SH-SY5Y (cell line): ENCODE results near the gene C20orf204.

Source experiments
- GATA2 ChIP-seq: IDR thresholded peaks from 2 replicates; pipeline ENCODE4 v1.6.1; 2011; ENCODE audit warnings: mild to moderate bottlenecking, low read depth, low read length
- GATA3 ChIP-seq: IDR thresholded peaks from 2 replicates; pipeline ENCODE4 v1.6.1; 2011; ENCODE audit warnings: low read depth, mild to moderate bottlenecking, low read length, moderate library complexity

C20orf204 gene

GRCh38 chr20:64065062-64065973, 29.3 kb downstream of the C20orf204 start:
- TF ChIP-seq GATA3 (no peak), GATA2 (no peak)

GRCh38 chr20:64065974-64066343, 30.0 kb downstream of the C20orf204 start:
- TF ChIP-seq GATA3 (no peak), GATA2 (no peak)

- TF ChIP-seq GATA3 (no peak), GATA2 (no peak)
Measured at GRCh38 chr20:64067005-64067632, 31.1 kb downstream of the C20orf204 start.

- TF ChIP-seq GATA3 (no peak), GATA2 (no peak)
Measured at GRCh38 chr20:64067733-64068307, 31.8 kb downstream of the C20orf204 start.

- TF ChIP-seq GATA3 (no peak), GATA2 (no peak)
Measured at GRCh38 chr20:64068386-64069208, 32.6 kb downstream of the C20orf204 start.

GRCh38 chr20:64069209-64069613, 33.2 kb downstream of the C20orf204 start:
- no peak for TF ChIP-seq GATA2
- no peak for TF ChIP-seq GATA3

GRCh38 chr20:64069614-64070243, 33.7 kb downstream of the C20orf204 start:
- no peak for TF ChIP-seq GATA3
- no peak for TF ChIP-seq GATA2

GRCh38 chr20:64070244-64070993, 34.4 kb downstream of the C20orf204 start:
- no peak for TF ChIP-seq GATA2
- TF ChIP-seq GATA3, result no peak

GRCh38 chr20:64071341-64072332, 35.7 kb downstream of the C20orf204 start:
- no peak for TF ChIP-seq GATA2
- no peak for TF ChIP-seq GATA3

GRCh38 chr20:64072498-64073063, 36.6 kb downstream of the C20orf204 start:
- no peak for TF ChIP-seq GATA3
- no peak for TF ChIP-seq GATA2

GRCh38 chr20:64073476-64074183, 37.6 kb downstream of the C20orf204 start:
- TF ChIP-seq GATA3 (no peak), GATA2 (no peak)
